AG08396 (cell line): ENCODE results near the gene CSNK1A1L.
A peak's percentile ranks its signal among the peaks of the same experiment; 100 is the strongest.

ENCODE experiments used
- DNase-seq: peaks from one replicate; pipeline ENCODE4 v3.0.0; 2012; ENCODE audit warnings: low spot score, mixed read lengths

CSNK1A1L gene

DNA sequence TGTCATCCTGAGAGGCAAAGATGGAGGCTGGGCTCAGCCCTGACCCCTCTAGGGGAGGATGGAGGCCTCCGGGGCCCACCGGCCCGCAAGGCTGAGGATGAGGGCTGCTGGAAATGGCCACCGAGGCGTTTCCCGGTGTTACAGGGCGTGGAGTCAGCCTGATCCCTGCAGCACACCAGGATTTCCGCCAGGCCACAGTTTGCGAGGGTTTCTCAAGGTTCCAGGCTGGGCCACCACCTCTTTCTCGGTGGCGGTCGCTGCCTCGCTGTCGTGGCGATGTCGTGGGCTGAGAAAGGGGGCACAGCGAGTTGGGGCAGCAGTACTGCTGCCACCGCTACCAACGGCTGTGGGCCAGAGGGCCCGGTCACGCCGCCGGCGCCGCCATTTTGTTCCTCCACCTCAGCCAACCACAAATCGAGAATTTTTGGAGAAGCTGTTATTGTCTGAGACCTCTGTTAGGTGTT lies at the start of gene CSNK1A1L:
Gene CSNK1A1L (minus strand): TSS at position 414 of the 464 bp plus-strand sequence. CDS start 408 bp downstream, at position 6.
- DNase-seq = no peak

DNA sequence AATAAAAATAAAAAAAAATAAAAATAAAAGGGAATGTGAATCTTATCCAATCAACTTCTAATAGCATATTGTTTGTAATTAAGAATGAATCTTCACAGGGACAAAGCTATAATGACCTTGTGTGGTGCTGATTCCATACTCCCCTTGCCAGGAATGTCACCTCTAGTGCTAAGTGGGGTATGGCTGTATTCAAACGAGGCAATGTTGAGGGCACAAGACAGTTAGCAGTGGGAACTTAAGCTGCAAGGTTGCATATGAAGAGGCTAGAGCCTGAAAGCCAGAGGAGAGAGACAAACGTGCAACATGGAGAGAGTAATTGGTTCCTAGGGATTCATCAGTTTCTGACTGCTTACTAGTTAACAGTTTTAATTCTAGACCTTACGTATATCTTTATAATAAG lies 43.9 kb upstream of the CSNK1A1L start:
- DNase-seq = no peak

DNA sequence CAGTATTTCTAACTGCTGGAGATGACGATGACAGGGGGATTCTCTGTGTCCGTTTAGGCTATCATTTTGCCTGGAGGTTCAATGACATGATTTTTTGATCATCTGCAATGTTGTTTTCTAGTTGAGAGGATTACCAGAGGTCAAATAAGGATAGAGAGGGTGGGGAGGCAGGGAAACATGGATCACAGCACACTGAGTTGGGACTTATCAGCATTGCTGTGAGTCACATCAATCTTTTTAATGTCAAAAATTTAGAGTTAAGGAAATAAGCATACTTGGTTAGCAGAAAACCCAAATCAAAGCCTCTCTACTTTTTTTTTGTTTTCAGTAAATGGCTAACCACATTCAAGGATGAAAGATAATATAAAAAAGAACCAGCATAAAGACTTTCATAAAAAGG lies 43.0 kb upstream of the CSNK1A1L start:
- DNase-seq = no peak

DNA sequence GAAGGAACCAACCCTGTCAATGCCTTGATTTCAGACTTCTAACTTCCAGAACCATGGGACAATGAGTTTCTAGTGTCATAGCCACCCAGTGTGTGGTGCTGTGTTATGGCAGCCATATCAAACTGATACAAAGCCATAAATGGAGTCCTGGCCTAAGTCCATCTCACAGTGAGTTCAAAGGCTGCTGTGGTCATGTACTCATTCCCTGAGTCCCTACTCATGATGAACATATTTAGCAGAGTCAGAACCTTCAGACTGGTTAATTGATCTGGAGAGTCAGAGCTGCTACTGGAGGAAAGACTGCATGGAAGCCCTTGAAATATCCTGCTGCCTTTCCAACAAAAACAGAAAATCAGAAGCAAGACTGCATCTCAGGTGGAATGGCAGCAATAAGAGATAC lies 39.2 kb upstream of the CSNK1A1L start:
- peak; percentile 28 for DNase-seq

DNA sequence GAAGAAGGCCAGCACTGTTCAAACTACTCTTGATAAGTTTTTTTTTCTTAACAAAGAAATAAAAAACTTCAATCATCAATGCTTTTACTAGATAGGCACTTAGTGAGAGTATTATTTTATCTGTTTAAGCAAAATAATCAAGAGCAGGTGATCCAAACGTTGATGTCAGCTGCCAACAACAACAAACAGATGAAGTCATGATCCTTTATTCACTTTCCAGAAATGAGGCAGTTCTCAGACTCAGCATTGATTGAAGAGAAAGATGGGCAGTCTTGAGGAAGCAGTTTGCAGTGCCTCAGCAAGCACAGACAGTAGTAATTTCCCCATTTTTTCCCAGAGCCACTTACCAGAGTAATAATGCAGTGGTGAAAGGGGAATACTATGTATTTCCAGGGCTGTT lies 38.4 kb upstream of the CSNK1A1L start:
- no peak for DNase-seq

DNA sequence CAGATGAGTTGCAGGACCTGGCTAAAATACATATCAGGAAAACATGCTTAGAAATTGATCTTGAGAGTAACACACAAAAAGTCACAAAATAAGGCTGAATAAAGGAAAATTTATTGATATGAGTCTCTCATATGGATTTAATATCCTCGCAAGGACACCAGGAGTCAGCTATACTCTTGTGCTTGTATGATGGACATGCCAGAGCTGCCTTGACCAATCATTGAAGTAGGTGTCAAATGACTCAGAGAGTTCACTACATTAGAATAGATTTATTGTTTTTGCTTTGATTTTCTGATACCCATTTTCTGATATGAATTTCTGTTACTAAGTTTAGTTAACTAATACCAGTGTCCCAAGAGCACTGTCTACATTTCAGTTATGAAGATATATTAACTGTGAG lies 37.4 kb upstream of the CSNK1A1L start:
- no peak for DNase-seq

DNA sequence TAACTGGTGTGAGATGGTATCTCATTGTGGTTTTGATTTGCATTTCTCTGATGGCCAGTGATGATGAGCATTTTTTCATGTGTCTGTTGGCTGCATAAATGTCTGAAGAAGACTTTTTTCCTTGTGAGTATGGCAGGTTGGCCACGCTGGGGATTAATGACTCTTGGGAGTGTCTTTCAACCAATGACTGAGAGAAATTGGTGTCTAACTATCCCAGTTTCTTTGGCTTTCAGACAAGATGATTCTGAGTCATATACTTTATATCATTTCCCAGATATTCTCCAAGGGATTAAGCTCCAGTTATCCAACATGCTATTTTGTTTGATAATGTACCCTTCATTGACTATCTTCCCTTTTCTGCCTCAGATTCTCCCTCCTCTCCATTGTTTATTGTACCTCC lies 35.5 kb upstream of the CSNK1A1L start:
- DNase-seq = no peak

DNA sequence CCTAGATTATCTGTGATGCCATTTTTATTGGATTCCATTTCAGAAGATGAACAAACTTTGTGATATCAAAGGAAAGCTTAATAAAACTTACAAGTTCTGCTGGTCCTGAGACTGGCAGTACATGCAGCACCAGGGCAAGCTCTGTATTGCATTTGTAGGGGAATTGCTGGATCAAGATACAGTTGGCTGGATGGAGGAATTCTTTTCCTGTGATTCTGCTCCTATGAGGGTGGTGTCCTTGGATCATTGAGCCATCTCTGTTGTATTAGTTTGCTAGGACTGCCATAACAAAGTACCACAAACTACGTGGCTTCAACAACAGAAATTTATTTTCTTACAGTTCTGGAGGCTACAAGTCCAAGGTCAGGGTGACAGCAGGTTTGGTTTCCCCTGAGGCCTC lies 33.9 kb upstream of the CSNK1A1L start:
- DNase-seq = no peak

DNA sequence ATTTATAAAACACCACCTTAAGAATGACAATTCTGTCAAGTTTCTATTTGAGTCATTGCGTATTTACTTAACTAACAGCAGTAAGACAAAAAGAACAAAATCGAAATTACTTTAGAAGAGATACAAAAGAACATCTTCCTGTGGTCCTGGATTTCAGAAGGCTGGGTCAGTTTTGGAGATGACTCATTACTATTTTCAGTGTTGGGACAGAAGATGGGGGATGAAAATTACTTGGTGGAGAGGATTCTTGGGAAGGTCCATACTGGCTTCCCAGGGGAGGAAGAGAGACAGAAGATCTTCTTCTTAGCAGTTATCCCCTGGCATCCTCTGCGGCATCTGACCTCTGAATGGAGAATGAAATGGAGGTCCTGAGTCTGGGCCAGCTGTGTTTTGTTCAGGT lies 33.5 kb upstream of the CSNK1A1L start:
- DNase-seq = no peak

DNA sequence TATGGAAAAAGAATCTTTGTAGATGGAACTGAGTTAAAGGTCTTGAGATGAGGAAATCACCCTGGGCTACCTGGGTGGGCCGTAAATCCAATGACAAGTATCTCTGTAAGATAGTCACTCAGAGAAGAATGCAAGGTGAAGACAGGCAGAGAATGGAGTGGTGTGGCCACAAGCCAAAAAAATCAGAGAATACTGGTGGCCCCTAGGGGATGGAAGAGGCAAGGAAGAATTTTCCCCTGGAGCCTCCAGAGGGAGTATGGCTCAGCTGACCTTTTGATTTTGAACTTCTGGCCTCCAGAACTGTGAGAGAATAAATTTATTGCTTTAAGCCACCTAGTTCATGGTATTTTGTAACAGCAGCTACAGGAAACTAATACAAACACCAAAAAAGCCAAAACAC lies 32.7 kb upstream of the CSNK1A1L start:
- no peak for DNase-seq

DNA sequence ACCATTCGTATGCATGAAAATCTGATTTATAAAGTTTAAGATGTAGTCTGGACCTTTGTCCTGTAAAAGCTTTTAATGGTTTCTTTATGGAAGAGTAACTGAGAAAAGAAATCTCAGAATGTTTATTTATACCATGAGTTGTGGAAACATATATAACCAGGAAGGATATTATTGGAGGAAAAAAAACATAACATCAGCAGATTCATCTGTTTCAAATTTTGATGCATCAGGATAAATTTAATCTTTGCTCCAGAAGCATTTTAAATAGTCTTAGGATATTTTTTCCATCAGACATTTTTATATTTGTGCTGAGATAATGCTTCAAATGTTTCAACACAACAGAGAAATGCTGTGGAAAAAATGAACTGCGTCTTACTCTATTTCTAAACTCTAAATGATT lies 31.2 kb upstream of the CSNK1A1L start:
- DNase-seq = no peak

DNA sequence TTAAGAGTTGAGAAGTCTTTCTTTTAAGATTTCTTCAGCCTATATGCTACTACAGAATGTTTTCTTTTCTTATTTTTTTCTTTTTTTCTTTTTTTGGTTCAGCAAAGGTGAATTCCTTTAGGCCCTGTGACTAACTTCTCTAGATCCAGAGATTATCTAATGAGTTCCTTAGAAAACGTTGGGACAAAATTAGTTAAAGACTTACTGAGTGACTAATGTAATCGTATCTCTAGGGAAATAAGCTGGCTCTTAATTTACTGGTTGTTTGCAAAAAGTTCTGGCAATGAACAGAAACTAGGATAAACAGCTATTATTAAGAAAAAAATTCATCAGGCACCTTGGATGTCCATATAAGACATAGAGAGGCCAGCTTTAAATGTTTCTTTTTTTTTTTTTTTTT lies 30.7 kb upstream of the CSNK1A1L start:
- DNase-seq = no peak

DNA sequence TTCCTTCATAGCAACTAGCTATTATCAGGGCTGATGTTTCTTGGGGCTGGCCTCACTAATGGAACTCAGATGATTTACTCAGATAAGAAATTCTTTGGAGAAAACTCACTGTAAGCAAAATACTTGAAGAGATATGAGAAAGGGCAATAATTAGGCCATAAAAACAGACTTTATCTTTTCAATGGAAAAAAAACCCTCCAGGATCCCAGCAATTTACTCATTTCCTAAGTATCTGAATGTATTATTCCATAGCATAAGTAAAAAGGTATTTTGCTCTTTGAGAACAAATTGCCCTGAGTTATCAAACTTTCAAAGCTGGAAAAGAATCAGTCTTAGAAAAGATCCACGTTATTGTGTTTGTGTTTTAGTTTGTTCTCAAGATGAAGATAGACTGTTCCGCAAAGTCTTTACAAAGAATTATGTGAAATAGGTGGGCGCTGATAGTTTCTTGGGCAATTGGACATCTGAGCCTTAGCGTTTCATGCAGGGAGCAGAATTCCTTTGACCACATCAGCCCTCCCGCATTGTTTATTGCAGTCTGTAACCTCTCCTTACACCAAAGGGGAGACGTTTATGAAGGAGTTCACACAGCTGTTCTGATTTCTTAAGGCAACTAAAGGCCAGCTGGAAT lies 29.1 kb upstream of the CSNK1A1L start:
- DNase-seq = no peak

DNA sequence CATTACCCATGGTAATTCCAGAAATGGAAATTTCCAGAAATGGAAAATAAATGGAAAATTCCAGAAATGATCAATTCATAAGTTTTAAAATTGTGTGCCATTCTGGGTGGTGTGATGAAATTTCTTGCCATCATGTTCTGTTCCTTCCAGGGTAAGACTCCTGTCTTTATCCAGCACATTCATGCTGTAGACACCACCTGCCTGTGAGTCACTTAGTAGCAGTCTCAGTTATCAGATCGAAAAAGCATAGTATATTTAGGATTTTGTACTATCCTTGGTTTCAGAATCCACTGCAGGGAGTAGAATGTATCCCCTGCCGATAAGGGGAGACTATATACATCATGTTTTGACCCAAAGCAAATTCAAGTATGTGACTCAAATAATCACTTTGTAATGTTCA lies 26.7 kb upstream of the CSNK1A1L start:
- no peak for DNase-seq

DNA sequence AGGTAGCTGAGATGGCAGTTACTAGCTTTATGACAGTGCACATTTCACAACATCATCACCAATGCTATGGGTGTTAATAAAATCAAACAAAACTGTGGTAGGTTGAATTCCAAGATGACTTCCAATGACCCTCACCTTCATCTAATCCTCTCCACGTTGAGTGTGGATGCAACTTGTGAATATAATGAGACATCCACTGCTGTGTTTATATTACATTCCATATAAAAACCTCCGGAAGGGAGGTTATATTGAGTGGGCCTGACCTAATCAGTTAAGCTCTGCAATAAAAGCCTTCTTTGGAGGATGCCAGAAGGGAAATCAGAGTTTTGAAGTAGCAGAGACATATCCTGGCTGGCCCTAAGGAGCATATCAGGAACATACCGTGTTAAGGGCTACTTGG lies 25.6 kb upstream of the CSNK1A1L start:
- DNase-seq = no peak

DNA sequence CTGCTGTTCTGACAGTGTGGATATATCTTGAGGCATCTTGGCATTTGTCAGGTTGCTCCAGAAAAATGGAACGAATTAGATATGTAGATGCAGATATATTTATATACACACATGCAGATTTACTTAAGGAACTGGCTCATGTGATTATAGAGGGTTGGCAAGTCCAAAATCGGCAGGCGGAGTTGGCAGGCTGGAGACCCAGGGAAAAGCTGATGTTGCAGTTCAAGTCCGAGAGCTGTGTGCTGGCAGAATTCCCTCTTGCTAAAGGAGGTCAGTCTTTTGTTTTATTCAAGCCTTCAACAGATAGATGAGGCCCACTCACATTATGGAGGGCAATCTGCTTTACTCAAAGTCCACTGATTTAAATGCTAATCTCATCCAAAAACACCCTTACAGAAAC lies 24.4 kb upstream of the CSNK1A1L start:
- no peak for DNase-seq

DNA sequence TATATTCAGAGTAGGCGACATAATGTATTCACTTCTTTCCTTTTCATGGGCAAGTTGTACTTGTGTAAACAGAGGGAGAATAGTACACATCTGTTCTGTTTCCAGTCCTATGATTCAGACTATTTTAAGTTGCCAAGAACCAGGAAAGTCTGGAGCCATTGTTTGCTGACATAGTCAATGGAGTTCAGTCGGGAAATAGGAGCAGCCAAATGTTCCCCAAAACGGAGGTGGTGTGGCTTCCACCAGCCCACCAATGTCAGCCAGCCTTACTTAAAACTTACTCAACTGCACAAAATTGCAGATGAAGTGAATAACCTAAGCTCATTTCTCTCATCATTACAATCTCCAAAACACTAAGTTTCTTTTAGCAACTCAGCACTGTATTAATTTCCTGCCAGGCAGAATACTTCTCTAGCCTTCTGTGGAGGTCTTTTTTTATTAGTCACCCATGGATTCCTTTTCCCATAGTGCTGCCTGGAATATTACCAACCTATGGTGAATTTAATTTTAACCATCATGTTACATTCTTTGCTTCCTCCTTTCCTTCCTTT lies 22.3 kb upstream of the CSNK1A1L start:
- DNase-seq = peak; percentile 24

DNA sequence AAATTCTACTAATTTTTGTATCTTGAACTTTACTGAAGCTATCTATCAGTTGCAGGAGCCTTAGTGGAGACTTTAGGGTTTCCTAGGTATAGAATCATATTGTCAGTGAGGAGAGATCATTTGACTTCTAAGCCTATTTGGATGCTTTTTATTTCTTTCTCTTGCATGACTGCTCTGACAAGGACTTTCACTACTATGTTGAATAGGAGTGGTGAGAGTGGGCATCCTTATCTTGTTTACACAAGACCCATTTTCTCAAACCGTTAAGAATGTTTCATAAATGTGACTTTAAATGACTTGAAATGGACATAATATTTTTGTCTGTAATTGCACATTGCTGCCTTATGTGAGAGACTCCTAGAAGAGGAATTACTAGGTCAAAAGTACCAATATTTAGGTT lies 17.9 kb upstream of the CSNK1A1L start:
- no peak for DNase-seq

DNA sequence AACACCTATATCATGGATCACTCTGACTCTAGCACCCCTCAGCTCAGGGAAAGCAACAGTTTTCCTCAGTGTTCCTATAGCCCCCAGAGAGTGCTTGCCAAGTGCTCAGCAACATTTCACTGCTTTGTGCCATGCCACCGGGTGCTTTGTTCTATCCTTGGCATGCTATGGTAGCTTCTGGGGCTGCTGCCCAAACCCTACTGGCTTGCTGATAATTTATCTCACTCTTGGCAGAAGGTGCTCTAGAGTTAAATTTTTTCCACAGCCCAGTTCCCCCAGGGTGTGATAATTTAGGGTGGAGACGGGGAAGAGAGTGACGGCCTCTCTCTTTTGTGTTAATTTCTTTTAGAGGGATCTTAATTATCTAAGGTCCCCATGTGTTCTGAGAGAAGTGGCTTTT lies 12.6 kb upstream of the CSNK1A1L start:
- no peak for DNase-seq

DNA sequence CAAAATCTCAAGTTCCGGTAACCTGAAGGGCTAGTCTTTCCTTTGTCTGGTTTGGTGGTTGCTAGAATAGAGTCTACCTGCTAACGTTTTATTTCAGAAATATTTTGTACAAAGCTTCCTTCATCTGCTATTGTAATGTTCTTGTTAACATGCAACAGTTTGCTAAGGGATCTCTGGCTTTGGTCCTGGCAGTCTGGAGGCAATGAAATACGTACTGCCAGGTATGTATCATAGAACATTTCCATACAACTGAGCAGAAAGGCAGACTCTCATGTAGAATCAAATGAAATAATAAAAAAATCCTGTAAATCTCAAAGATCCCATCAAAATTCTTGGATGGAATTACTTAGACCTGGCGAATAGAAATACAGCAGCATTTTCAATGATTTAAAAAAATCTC lies 8.8 kb upstream of the CSNK1A1L start:
- DNase-seq = no peak

DNA sequence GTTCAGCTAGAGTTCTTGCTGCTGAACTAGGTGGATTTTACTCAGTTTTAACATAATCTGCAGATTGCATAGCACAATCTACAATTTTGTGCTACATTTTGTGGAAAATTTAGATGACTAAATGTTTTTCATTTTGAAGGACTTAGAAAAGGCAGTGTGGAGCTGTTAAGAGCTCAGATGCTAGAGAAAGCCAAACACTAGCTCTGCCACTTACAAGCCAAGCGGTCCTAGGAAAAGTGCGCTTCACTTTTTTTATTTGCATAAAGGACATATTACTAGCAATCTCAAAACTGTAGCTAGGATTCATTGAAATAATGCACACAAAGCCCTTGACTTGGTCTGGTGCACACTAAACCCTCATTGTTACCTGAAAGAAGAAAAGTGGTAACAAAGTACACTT lies 8.1 kb upstream of the CSNK1A1L start:
- DNase-seq = no peak

DNA sequence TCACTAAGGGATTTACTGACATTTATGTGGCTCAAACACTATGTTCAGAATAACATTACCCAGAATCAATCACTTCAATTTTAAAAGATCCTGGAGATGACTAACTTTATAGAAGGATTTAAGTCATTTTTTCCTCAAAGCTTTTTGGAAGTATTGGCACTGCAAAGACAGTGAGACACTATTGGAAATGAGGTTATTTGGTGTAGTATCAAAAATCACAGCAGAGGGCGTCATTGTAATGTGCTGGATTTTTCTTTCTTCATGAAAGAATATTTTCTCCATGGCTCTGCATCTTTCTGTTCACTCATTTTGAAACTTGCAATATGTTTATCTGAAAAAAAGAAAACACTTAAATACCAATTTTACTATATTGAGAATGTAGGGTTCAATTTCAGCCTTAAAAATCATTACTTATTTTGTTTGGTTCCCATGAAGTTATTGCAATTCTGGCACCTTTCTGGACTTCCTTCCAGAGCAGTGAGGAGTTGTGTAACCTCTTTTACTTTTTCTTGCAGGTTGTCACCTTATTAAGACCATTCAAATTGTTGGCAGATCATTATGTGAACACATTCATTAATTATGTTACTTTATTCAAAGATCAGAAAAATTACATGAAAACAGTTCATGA lies 3.7 kb upstream of the CSNK1A1L start:
- peak; percentile 33 for DNase-seq

DNA sequence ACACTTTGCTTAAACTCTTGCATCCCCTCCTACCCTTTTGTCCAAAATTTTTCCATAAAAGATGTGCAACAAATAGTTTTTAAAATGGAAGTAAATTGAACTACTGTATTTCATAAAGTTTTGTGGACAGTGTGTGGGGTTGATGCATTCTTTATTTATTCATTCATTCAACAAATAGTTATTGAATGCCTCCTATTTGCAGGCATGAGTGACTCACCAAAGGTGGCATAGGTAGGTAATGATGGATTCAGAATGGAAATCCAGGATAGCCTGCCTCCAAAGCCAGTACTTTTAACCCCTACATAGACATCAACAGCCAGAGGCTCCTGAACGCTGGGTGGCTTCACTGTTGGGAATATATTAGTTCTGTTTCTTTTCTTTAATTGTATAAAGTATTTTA lies 2.4 kb upstream of the CSNK1A1L start:
- no peak for DNase-seq

DNA sequence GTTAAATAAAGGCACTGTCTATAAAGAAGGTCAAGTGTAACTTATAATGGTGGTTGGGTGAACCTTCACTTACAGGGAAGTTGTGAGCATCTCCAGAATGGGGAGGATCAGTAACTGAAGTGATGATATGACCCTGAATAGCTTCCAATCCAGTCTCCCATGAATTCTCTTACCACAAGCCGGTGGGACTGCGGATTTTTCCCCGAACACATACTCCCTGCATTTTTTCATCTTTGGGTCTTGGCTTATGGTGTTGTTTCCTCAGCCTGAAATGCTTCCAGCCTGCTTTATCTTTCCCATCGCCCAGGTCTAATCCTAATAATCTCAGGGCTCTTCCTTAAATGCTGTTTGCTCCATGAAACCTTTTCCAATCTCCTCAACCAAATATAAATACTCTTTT lies 2.0 kb upstream of the CSNK1A1L start:
- DNase-seq = no peak
